Endothelial cell of umbilical vein (primary cell): ENCODE data around the gene SERPIND1.

Experiments
- CTCF ChIP-seq, 2 donors: IDR thresholded peaks; 1 replicate in 1 of 2; 2 replicates in 1 of 2; pipeline ENCODE4 v1.5.1; 2011; ENCODE audit warnings: low read length in 2 of 2, mild to moderate bottlenecking in 2 of 2, moderate library complexity in 2 of 2, control low read depth in 1 of 2, inconsistent platforms in 1 of 2, low read depth in 1 of 2; ENCODE audit not compliant: insufficient read depth in 1 of 2; ENCODE audit errors: extremely low read depth in 1 of 2
- POLR2A ChIP-seq: IDR thresholded peaks from 2 replicates; pipeline ENCODE4 v1.6.1; 2012; ENCODE audit warnings: low read depth, mild to moderate bottlenecking, control low read depth, low read length

- TF ChIP-seq CTCF (IDR thresholded peaks at IDR 0.05; ENCODE audit: extremely low read depth in 1 of 2, insufficient read depth in 1 of 2, low read depth in 1 of 2, low read length in 2 of 2) (no peak), POLR2A (no peak)
Measured at GRCh38 chr22:20796731-20797130, 22.8 kb downstream of the SERPIND1 start.
